Fibroblast of skin of right biceps (primary cell): ENCODE measurements around the gene OR4A5.
"Not testable (repeated sequence)": the region's sequence is repeated elsewhere in the genome, so short reads cannot be mapped to it uniquely, and the experiment has no call there.

Experiments used
- DNase-seq: peaks from one replicate; pipeline ENCODE4 v3.0.0-alpha.2; 2013

Gene OR4A5, protein sequence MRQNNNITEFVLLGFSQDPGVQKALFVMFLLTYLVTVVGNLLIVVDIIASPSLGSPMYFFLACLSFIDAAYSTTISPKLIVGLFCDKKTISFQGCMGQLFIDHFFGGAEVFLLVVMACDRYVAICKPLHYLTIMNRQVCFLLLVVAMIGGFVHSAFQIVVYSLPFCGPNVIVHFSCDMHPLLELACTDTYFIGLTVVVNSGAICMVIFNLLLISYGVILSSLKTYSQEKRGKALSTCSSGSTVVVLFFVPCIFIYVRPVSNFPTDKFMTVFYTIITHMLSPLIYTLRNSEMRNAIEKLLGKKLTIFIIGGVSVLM

DNA sequence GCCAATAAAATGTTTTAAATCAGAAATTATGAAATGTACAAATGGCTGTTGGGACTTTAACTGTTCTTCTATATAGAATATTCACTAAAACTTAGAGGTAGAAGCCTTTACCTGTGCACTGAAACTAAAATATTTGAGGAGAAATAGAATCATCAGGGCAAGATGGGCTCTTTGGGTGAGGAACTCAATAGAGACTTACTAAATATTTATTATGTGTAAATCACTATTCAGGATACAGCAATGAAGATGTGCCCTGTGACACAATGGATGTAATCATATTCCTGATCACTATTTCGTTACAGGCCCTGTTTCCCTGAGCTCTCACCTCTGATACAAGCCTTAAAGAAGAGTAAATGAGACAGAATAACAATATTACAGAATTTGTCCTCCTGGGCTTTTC is at the start of gene OR4A5:
OR4A5 (plus strand) TSS at position 301 of the 400 bp plus-strand sequence; CDS start at position 354, 53 bp downstream.
- DNase-seq, result not testable (repeated sequence)

DNA sequence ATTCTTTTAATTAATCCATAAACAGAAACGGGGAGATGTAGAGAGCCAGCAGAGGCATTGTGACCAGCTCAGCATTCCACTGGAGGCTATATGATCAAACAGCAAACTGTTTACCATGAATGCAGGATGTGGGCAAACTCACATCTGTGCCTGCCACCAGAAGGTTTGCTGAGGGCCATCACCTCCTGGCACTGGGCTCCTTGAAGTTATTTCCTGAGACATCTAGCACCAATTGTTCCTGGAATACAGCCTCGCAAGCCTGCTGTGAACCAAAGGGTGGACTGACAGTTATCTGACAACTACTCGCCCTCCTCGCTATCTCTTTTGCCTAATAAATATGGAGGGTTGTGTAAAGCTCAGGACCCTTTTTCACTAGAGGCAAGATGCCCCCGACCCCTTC is 13.5 kb downstream of the OR4A5 start:
- DNase-seq, result not testable (repeated sequence)
